Renal cortical epithelial cell (primary cell): ENCODE results near the gene RIBC1. TPM values are rescaled to one million over a fixed set of nuclear protein-coding genes. Genes with fewer than 3 reads are reported as not detected.
"Not testable (repeated sequence)": the region's sequence is repeated elsewhere in the genome, so short reads cannot be mapped to it uniquely, and the experiment has no call there.

ENCODE experiments used
- DNase-seq: peaks from one replicate; pipeline ENCODE4 v3.0.0-alpha.2; 2011; ENCODE audit warnings: low read depth
- total RNA-seq: library from RNA; depleted of rRNA; stranded (reverse); fragments of >200 nt; gene quantifications from 2 replicates; pipeline ENCODE4 v1.2.3, GENCODE V29; 2014

The RIBC1 gene
- total RNA-seq, 1 donor from 2014 or later, result 2.8 TPM

GRCh38 chrX:53435997-53436396 lies 13.3 kb downstream of the RIBC1 start:
- DNase-seq, result peak; percentile 65

GRCh38 chrX:53437206-53437605 lies 14.5 kb downstream of the RIBC1 start:
- no peak for DNase-seq

- no peak for DNase-seq
Measured at GRCh38 chrX:53438174-53438831, 15.6 kb downstream of the RIBC1 start.

GRCh38 chrX:53438832-53439230 lies 16.2 kb downstream of the RIBC1 start:
- DNase-seq, result no peak

- no peak for DNase-seq
Measured at GRCh38 chrX:53440101-53440500, 17.4 kb downstream of the RIBC1 start.

GRCh38 chrX:53440621-53441517 lies 18.2 kb downstream of the RIBC1 start:
- peak; percentile 43 for DNase-seq

- peak; percentile 48 for DNase-seq
Measured at GRCh38 chrX:53441531-53442321, 19.1 kb downstream of the RIBC1 start.

GRCh38 chrX:53442322-53442631 lies 19.6 kb downstream of the RIBC1 start:
- no peak for DNase-seq

- DNase-seq, result peak; percentile 29
Measured at GRCh38 chrX:53445977-53446376, 23.3 kb downstream of the RIBC1 start.

GRCh38 chrX:53447441-53447840 lies 24.8 kb downstream of the RIBC1 start:
- no peak for DNase-seq

- DNase-seq, result no peak
Measured at GRCh38 chrX:53449632-53450031, 27.0 kb downstream of the RIBC1 start.

GRCh38 chrX:53452812-53453211 lies 30.1 kb downstream of the RIBC1 start:
- DNase-seq, result no peak

GRCh38 chrX:53456254-53456653 lies 33.6 kb downstream of the RIBC1 start:
- DNase-seq, result peak; percentile 26

- no peak for DNase-seq
Measured at GRCh38 chrX:53458082-53458481, 35.4 kb downstream of the RIBC1 start.

- DNase-seq, result not testable (repeated sequence)
Measured at GRCh38 chrX:53468659-53469058, 46.0 kb downstream of the RIBC1 start.

GRCh38 chrX:53471346-53471745 lies 48.7 kb downstream of the RIBC1 start:
- no peak for DNase-seq

GRCh38 chrX:53474707-53475106 lies 52.0 kb downstream of the RIBC1 start:
- no peak for DNase-seq

GRCh38 chrX:53476371-53476770 lies 53.7 kb downstream of the RIBC1 start:
- DNase-seq, result no peak

GRCh38 chrX:53479301-53479700 lies 56.6 kb downstream of the RIBC1 start:
- DNase-seq, result no peak
